ENCODE results near the gene ABCC2. TPM values are rescaled to one million over a fixed set of nuclear protein-coding genes. Genes with fewer than 3 reads are reported as not detected.

ABCC2 gene
- total and polyA plus RNA-seq, 11 donors = 0.08 to 0.72 (median 0.20) TPM; not detected in 1

GRCh38 chr10:99748823-99749451 lies 33.5 kb upstream of the ABCC2 start:
- H3K9me3 ChIP-seq = no peaks in the 10 kb centered on the region
- no peak for TF ChIP-seq POLR2A (IDR thresholded peaks at IDR 0.05)
- TF ChIP-seq, protein P1, sequence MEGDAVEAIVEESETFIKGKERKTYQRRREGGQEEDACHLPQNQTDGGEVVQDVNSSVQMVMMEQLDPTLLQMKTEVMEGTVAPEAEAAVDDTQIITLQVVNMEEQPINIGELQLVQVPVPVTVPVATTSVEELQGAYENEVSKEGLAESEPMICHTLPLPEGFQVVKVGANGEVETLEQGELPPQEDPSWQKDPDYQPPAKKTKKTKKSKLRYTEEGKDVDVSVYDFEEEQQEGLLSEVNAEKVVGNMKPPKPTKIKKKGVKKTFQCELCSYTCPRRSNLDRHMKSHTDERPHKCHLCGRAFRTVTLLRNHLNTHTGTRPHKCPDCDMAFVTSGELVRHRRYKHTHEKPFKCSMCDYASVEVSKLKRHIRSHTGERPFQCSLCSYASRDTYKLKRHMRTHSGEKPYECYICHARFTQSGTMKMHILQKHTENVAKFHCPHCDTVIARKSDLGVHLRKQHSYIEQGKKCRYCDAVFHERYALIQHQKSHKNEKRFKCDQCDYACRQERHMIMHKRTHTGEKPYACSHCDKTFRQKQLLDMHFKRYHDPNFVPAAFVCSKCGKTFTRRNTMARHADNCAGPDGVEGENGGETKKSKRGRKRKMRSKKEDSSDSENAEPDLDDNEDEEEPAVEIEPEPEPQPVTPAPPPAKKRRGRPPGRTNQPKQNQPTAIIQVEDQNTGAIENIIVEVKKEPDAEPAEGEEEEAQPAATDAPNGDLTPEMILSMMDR (IDR thresholded peaks at IDR 0.05) = no peak
- H3K36me3 ChIP-seq = peaks cover 0 to 100% (median 100%) of the 10 kb centered on the region in 9 donors
- H3K27ac ChIP-seq = peak overlapping the region in 8 of 12 donors; percentile 5 to 70 (median 40)
- ATAC-seq = peak; percentile 37 to 71 (median 61)
- 48 to 71% (median 64%) methylated on average over 2 of the region's 2 CpGs for WGBS, 4 donors
- H3K4me1 ChIP-seq = peaks cover 0 to 9% (median 0%) of the 10 kb centered on the region in 12 donors
- intact Hi-C loops (cut with DNase I) = no loop called here
- H3K4me3 ChIP-seq = no peak overlapping the region
- no peaks in the 10 kb centered on the region for H3K27me3 ChIP-seq
- DNase-seq = no peak

DNA sequence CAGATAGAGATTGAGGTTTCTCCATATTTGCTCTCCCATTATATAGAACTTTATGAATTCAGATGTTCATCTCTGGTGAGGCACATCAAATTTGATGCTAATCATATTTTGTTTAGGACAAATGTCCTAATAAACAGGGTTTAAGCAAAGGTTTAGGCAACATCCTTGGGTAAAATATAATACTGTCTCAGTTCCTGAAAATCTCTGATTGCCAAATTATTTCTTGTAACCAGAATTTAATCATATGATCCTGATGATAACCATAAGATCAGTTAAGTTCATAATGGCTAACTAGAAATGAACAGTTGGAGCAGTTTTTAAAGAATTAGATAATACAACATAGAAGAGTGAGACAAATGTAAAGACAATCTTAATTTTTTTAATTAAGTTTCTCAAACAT lies 31.8 kb upstream of the ABCC2 start:
- Histone ChIP-seq H3K27me3 (no peaks in the 10 kb centered on the region), H3K4me1 (peaks cover 0 to 5% (median 0%) of the 10 kb centered on the region in 12 donors), H3K27ac (no peak overlapping the region), H3K36me3 (peaks cover 0 to 100% (median 100%) of the 10 kb centered on the region in 9 donors), H3K4me3 (no peak overlapping the region), H3K9me3 (no peaks in the 10 kb centered on the region)
- DNase-seq = no peak
- no peak for ATAC-seq
- intact Hi-C loops (cut with DNase I) = no loop called here
- TF ChIP-seq, protein P1 (IDR thresholded peaks at IDR 0.05) = no peak
- no peak for TF ChIP-seq POLR2A (IDR thresholded peaks at IDR 0.05)

DNA sequence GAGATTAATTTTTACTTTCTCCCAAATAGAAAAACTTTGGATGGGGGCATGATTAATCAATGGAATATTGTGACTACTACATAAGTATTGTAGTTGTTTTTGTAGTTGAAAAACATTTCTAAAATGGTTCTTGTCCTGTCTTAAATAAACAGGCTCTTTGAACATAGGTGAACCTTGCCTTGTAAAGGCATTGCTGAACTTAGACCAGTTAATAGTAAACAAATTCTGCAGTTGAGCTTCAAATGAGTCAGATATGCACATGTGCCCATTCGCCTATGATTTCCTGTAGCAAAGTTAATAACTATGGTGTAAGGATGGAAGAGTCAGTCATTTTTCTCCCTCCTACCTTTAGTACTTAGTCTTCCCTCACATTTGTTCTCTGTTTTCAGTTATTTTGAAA lies 27.8 kb upstream of the ABCC2 start:
- no peaks in the 10 kb centered on the region for H3K4me1 ChIP-seq
- 89 to 100% (median 96%) methylated on average over 1 of the region's 1 CpG for WGBS, 4 donors

DNA sequence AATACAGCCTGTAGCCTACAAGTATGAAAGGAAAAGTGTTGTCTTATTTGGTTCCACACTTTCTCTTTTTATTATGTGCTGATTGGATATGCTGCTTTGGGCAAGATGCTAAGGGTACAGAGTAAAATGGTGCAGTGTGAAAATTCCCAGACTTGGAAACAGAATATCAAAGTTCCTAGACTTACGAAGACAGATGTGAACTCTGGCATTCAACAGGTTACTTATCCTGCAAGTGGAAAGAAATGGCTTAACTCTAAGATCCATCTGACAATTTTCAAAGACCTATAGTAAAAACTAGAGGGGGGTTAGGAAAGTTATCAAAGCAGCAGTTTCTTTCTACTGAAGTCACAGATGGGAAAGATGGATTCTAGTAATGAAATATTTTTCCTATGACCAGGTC lies 26.3 kb upstream of the ABCC2 start:
- WGBS, 4 donors = 90 to 100% (median 99%) methylated on average over 1 of the region's 1 CpG
- Histone ChIP-seq H3K27me3 (no peaks in the 10 kb centered on the region), H3K4me1 (no peaks in the 10 kb centered on the region), H3K9me3 (peaks cover 0 to 6% (median 0%) of the 10 kb centered on the region in 12 donors), H3K27ac (no peak overlapping the region), H3K36me3 (peaks cover 0 to 100% (median 95%) of the 10 kb centered on the region in 9 donors), H3K4me3 (no peak overlapping the region)
- no peak for TF ChIP-seq POLR2A (IDR thresholded peaks at IDR 0.05)
- TF ChIP-seq, protein P1 (IDR thresholded peaks at IDR 0.05) = no peak
- intact Hi-C loops (cut with DNase I) = no loop called here
- DNase-seq (no peak), ATAC-seq (no peak)

More for the DNA sequence above, 27.8 kb upstream of the ABCC2 start:
- Histone ChIP-seq H3K27me3 (no peaks in the 10 kb centered on the region), H3K36me3 (peaks cover 0 to 100% (median 98%) of the 10 kb centered on the region in 9 donors), H3K27ac (no peak overlapping the region), H3K4me3 (no peak overlapping the region), H3K9me3 (no peaks in the 10 kb centered on the region)
- no peak for ATAC-seq
- no peak for DNase-seq
- intact Hi-C loops (cut with DNase I) = no loop called here
- TF ChIP-seq, protein P1 (IDR thresholded peaks at IDR 0.05) = no peak
- TF ChIP-seq POLR2A (IDR thresholded peaks at IDR 0.05) = no peak
